ENCODE data around the gene MAGI1. TPM values are rescaled to one million over a fixed set of nuclear protein-coding genes. Genes with fewer than 3 reads are reported as not detected.

The MAGI1 gene
- polyA plus RNA-seq, 1 of the 3 experiments (the other 2 are of a cell fraction), result 10.3 TPM

- Histone ChIP-seq H3K27ac (ENCODE audit: low read depth in 2 of 2, low read length in 1 of 2) (no peak overlapping the region), H3K4me2 (no peak overlapping the region), H3K4me1 (ENCODE audit: control insufficient read depth in 1 of 2, insufficient read depth in 2 of 2, low read depth in 1 of 2, low read length in 1 of 2) (peaks cover 5 to 11% of the 10 kb centered on the region in 2 experiments), H3K27me3 (ENCODE audit: insufficient read depth) (no peaks in the 10 kb centered on the region), H3K4me3 (ENCODE audit: low read depth in 2 of 2, low read length in 1 of 2) (no peak overlapping the region), H2AFZ (ENCODE audit: low read depth) (no peak overlapping the region), H3F3A (replicated peaks; ENCODE audit: insufficient read depth) (peaks cover 10% of the 10 kb centered on the region), H3K9ac (no peak overlapping the region), H3K36me3 (replicated peaks in 1 of 2; ENCODE audit: control insufficient read depth in 1 of 2, insufficient read depth in 2 of 2, low read length in 1 of 2) (no peaks in the 10 kb centered on the region), H3K79me2 (ENCODE audit: insufficient read depth) (peaks cover 18% of the 10 kb centered on the region; the same call in 1 of the 2 replicates), H4K20me1 (ENCODE audit: insufficient read depth) (no peaks in the 10 kb centered on the region; the same call in 1 of the 2 replicates), H3K9me2 (no peaks in the 10 kb centered on the region), H3K9me3 (no peaks in the 10 kb centered on the region)
- TF ChIP-seq FOXJ3 (CRISPR knock-in tag; IDR thresholded peaks at IDR 0.05) (no peak), REST (IDR thresholded peaks at IDR 0.05; ENCODE audit: low read depth, low read length) (no peak), CHD2 (IDR thresholded peaks at IDR 0.05; ENCODE audit: low read length, partially characterized antibody) (no peak), RFX5 (IDR thresholded peaks at IDR 0.05; ENCODE audit: low read length) (no peak), TEAD4 (IDR thresholded peaks at IDR 0.05; ENCODE audit: borderline replicate concordance, insufficient read depth) (no peak), MXI1 (IDR thresholded peaks at IDR 0.05; ENCODE audit: low read depth, low read length) (no peak), RCOR1 (IDR thresholded peaks at IDR 0.05; ENCODE audit: low read length) (no peak), EZH2phosphoT487 (IDR thresholded peaks at IDR 0.05; ENCODE audit: borderline replicate concordance, low read depth) (no peak), NRF1 (IDR thresholded peaks at IDR 0.05; ENCODE audit: low read depth, low read length) (no peak), CTCF (IDR thresholded peaks at IDR 0.05) (no peak), MEF2A (IDR thresholded peaks at IDR 0.05; ENCODE audit: borderline replicate concordance, low read depth) (no peak)
- CTCF ChIA-PET, result interaction anchor here (0.9 to 9.4 kb wide), 3 partner anchors 9 to 296 kb away, joined by 4 to 81 read pairs (median 28); no protein-coding TSS in a partner anchor
- POLR2A ChIA-PET, result no interaction called here
- 89% methylated on average over 3 of the region's 3 CpGs for WGBS (ENCODE audit: low lambda C conversion rate)
- DNase-seq, result no peak
These were observed 304.3 kb downstream of the MAGI1 start for GRCh38 chr3:65734382-65734781.

GRCh38 chr3:65733459-65733858 is 305.3 kb downstream of the MAGI1 start:
- peaks cover 6 to 11% of the 10 kb centered on the region in 2 experiments for H3K4me1 ChIP-seq (ENCODE audit: control insufficient read depth in 1 of 2, insufficient read depth in 2 of 2, low read depth in 1 of 2, low read length in 1 of 2)
- peaks cover 15% of the 10 kb centered on the region; the same call in 1 of the 2 replicates for H3K79me2 ChIP-seq (ENCODE audit: insufficient read depth)
- ChIA-PET POLR2A (no interaction called here), CTCF (interaction anchor here (0.6 to 9.4 kb wide), 5 partner anchors 15 to 295 kb away, joined by 3 to 81 read pairs (median 6); no protein-coding TSS in a partner anchor)
- H3K36me3 ChIP-seq (replicated peaks in 1 of 2; ENCODE audit: control insufficient read depth in 1 of 2, insufficient read depth in 2 of 2, low read length in 1 of 2), result no peaks in the 10 kb centered on the region
- H3K27me3 ChIP-seq (ENCODE audit: insufficient read depth), result no peaks in the 10 kb centered on the region
- H2AFZ ChIP-seq (ENCODE audit: low read depth), result no peak overlapping the region
- no peaks in the 10 kb centered on the region; the same call in 1 of the 2 replicates for H4K20me1 ChIP-seq (ENCODE audit: insufficient read depth)
- H3K9me3 ChIP-seq, result no peaks in the 10 kb centered on the region
- H3F3A ChIP-seq (replicated peaks; ENCODE audit: insufficient read depth), result peaks cover 14% of the 10 kb centered on the region
- 41% methylated on average over 1 of the region's 1 CpG for WGBS (ENCODE audit: low lambda C conversion rate)
- TF ChIP-seq RCOR1 (IDR thresholded peaks at IDR 0.05; ENCODE audit: low read length), result no peak
- peak; percentile 65 for TF ChIP-seq TCF12 (IDR thresholded peaks at IDR 0.05)
- 0 out of 2 replicates have a peak, but pooled peaks have one; percentile 27 for TF ChIP-seq POLR2AphosphoS5 (IDR thresholded peaks at IDR 0.05; ENCODE audit: low read depth, low read length)
- TF ChIP-seq PBX3 (IDR thresholded peaks at IDR 0.05), result peak; percentile 43; the same call in 1 of the 2 replicates
- TF ChIP-seq SIN3A (IDR thresholded peaks at IDR 0.05; ENCODE audit: borderline replicate concordance, low read depth, low read length), result no peak
- no peak for DNase-seq
- no peak overlapping the region for H3K4me2 ChIP-seq
- H3K4me3 ChIP-seq (ENCODE audit: low read depth in 2 of 2, low read length in 1 of 2), result no peak overlapping the region
- no peak overlapping the region for H3K27ac ChIP-seq (ENCODE audit: low read depth in 2 of 2, low read length in 1 of 2)
- H3K9ac ChIP-seq, result no peak overlapping the region
- no peaks in the 10 kb centered on the region for H3K9me2 ChIP-seq

Measured in SK-N-SH (cell line).